ENCODE results near the gene USP17L29.
"Not testable (repeated sequence)": the region's sequence is repeated elsewhere in the genome, so short reads cannot be mapped to it uniquely, and the experiment has no call there.

USP17L29 gene

GRCh38 chr4:9353338-9353737, at the start of gene USP17L29:
TSS of gene USP17L29 (plus strand) at chr4:9353638. CDS start at chr4:9353638, 0 bp downstream.
- DNase-seq = not testable (repeated sequence)

DNA sequence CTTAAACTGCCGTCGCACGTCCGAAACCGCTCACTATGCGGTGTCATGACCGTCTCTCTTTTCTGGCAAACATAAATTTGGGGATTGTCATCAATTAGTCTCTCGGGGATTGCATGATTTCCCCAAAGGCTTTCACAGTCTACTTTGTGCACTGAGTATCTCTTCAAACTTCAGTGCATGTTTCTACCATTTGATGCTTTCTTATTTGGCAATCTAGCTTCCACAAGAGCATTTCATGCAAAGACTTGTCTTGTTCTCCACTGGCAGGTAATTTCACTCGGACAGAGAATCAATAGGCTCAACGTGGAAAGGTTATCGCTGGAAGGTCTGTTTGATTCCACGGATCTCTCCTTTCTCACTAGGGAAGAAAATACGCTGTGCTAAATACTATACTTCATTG, 29.2 kb upstream of the USP17L29 start:
- DNase-seq = not testable (repeated sequence)

DNA sequence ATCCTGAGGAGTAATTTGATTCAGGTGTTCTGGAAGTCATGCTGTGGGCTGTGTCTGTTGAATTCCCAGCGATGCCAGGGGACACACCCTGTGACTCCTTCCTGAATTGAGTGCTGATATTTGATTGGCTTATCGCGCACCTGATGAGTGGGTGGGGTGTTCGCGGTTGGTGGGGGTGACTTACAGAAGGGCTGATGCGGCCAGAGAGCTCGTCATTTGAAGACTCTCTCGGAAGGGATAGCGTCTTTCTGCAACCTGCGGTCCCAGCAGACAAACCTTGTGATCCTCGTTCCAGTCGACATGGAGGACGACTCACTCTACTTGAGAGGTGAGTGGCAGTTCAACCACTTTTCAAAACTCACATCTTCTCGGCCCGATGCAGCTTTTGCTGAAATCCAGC, 28.6 kb upstream of the USP17L29 start, which contains the start of gene USP17L24:
Gene USP17L24, plus strand, starts transcription at position 301 of the 400 bp plus-strand sequence. Its CDS starts 0 bp downstream, at position 301.
- not testable (repeated sequence) for DNase-seq

DNA sequence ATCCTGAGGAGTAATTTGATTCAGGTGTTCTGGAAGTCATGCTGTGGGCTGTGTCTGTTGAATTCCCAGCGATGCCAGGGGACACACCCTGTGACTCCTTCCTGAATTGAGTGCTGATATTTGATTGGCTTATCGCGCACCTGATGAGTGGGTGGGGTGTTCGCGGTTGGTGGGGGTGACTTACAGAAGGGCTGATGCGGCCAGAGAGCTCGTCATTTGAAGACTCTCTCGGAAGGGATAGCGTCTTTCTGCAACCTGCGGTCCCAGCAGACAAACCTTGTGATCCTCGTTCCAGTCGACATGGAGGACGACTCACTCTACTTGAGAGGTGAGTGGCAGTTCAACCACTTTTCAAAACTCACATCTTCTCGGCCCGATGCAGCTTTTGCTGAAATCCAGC, 23.8 kb upstream of the USP17L29 start, which contains the start of gene USP17L25:
Gene USP17L25, plus strand, starts transcription at position 301 of the 400 bp plus-strand sequence. Its CDS starts 0 bp downstream, at position 301.
- not testable (repeated sequence) for DNase-seq

DNA sequence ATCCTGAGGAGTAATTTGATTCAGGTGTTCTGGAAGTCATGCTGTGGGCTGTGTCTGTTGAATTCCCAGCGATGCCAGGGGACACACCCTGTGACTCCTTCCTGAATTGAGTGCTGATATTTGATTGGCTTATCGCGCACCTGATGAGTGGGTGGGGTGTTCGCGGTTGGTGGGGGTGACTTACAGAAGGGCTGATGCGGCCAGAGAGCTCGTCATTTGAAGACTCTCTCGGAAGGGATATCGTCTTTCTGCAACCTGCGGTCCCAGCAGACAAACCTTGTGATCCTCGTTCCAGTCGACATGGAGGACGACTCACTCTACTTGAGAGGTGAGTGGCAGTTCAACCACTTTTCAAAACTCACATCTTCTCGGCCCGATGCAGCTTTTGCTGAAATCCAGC, 19.1 kb upstream of the USP17L29 start, which contains the start of gene USP17L26:
Gene USP17L26, plus strand, starts transcription at position 301 of the 400 bp plus-strand sequence. Its CDS starts 0 bp downstream, at position 301.
- DNase-seq = not testable (repeated sequence)

- not testable (repeated sequence) for DNase-seq
Observed at GRCh38 chr4:9339103-9339502, 14.3 kb upstream of the USP17L29 start, which contains the start of gene USP17L5. TSS of gene USP17L5 (plus strand) at chr4:9339403. CDS start at chr4:9339403, 0 bp downstream.

- not testable (repeated sequence) for DNase-seq
Observed at GRCh38 chr4:9343848-9344247, 9.6 kb upstream of the USP17L29 start, which contains the start of gene USP17L27. TSS of gene USP17L27 (plus strand) at chr4:9344148. CDS start at chr4:9344148, 0 bp downstream.

DNA sequence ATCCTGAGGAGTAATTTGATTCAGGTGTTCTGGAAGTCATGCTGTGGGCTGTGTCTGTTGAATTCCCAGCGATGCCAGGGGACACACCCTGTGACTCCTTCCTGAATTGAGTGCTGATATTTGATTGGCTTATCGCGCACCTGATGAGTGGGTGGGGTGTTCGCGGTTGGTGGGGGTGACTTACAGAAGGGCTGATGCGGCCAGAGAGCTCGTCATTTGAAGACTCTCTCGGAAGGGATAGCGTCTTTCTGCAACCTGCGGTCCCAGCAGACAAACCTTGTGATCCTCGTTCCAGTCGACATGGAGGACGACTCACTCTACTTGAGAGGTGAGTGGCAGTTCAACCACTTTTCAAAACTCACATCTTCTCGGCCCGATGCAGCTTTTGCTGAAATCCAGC, 4.8 kb upstream of the USP17L29 start, which contains the start of gene USP17L28:
Gene USP17L28, plus strand, starts transcription at position 301 of the 400 bp plus-strand sequence. Its CDS starts 0 bp downstream, at position 301.
- not testable (repeated sequence) for DNase-seq

DNA sequence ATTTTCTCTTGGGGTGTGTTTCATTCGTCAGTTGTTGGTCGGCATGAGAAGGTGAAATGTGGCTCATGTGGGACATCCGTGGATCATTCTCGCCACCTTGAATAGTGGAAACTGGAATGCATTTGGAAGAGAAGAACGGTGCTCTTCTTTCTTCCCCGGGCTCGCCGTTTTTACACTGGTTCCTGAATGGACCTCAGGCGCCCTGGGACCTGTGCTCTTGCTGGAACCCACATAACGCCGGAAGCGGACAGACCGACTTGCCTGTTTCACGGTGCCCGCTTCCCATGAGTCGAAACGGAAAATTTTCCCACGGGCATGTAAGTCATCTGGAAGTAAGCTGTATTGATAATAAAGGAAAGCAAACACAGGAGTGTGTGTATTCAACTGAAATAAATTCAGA, 2.6 kb upstream of the USP17L29 start:
- DNase-seq = not testable (repeated sequence)

DNA sequence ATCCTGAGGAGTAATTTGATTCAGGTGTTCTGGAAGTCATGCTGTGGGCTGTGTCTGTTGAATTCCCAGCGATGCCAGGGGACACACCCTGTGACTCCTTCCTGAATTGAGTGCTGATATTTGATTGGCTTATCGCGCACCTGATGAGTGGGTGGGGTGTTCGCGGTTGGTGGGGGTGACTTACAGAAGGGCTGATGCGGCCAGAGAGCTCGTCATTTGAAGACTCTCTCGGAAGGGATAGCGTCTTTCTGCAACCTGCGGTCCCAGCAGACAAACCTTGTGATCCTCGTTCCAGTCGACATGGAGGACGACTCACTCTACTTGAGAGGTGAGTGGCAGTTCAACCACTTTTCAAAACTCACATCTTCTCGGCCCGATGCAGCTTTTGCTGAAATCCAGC, 9.4 kb downstream of the USP17L29 start, which contains the start of gene USP17L30:
Gene USP17L30, plus strand, starts transcription at position 301 of the 400 bp plus-strand sequence. Its CDS starts 0 bp downstream, at position 301.
- not testable (repeated sequence) for DNase-seq

DNA sequence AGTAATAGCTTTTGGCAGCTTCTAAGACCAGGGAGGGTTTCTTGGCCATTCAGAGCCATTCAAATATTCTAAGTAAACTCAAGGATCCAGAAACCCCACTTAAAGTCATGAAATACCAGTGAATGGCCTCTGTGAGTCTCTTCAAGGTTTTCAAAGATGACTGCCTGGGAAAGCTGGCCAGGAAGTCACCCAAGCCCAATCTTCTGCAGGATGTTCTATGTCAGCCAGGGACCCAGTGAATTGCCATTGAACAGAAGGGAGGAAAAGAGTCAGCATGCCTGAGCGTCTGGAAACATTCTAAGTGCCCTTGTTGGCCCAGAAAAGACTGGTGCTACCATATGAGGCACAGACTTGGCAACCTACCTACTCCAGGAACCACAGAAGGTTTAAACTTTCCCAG, 26.4 kb downstream of the USP17L29 start:
- DNase-seq = not testable (repeated sequence)

DNA sequence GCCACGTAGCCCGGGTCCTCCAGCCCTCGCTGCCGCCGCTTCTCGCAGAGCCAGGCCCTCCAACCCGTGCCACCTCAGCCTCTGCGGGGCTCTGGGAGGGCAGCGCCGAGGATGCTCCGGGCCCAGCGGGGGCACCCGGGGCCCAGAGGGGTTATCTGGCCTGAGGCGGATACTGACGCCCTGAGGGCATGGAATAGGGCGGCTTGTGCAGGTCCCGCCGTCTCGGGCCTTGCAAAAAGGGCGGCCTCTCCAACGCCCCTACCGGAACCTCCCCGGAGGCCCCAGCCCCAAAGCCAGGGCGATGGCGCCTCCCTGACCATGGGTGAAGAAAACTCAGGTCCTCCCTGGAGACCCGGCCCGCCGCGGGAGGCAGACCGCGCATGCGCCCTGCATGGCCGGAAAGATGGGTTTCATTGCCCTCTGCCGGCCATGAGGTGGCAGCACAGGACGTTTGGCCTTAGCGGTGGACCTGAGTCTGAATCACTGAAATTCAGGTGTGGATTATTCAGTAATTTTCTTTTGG, 27.6 kb downstream of the USP17L29 start:
- peak; percentile 42 for DNase-seq

- no peak for DNase-seq
Observed at GRCh38 chr4:9384126-9384525, 30.7 kb downstream of the USP17L29 start.

DNA sequence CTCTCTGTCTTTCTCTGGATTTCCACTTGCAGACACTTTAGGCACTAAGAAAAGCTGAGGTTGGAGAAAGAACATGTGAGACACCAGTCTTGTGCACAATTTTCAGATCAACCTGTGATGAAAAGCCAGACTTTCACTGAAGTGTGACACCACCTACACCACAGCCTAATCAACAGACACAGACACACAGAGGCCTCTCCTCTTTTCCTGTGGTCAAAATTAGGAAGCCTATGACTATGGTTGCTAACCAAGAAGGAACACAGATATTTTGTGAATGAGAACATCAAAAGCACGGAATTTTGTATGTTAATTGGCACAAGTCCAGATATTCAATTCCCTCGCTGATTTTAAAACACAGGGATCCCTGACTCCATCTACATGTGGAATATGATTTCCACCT, 35.6 kb downstream of the USP17L29 start:
- not testable (repeated sequence) for DNase-seq

Measured in activated T-cell treated with anti-CD3 and anti-CD28 coated beads, Interleukin-2, amount 50 U/mL, for 1 hour (primary cell).